GM19328 (cell line): ENCODE data around the gene SLC26A8.
"Not testable (repeated sequence)": the region's sequence is repeated elsewhere in the genome, so short reads cannot be mapped to it uniquely, and the experiment has no call there.

Experiments
- ATAC-seq: cut with Tn5 transposase; IDR thresholded peaks from one replicate; pipeline ENCODE4 v1.9.1; 2021; ENCODE audit warnings: mild to moderate bottlenecking, moderate library complexity; ENCODE audit not compliant: unreplicated experiment

Gene SLC26A8

DNA sequence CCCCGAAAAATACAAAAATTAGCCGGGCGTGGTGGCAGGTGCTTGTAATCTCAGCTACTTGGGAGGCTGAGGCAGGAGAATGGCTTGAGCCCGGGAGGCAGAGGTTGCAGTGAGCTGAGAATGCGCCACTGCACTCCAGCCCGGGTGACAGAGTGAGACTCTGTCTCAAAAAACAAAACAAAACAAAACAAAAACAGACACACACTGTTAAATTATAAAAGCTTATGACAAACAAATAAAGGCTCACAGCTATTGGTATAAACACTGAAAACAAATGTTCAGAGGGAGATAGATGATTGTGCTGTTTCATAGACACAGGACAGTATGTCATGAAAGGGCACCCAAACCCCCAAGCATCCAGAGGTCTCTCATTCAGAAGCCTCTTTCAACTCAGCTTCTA lies 107.5 kb downstream of the SLC26A8 start:
- not testable (repeated sequence) for ATAC-seq

DNA sequence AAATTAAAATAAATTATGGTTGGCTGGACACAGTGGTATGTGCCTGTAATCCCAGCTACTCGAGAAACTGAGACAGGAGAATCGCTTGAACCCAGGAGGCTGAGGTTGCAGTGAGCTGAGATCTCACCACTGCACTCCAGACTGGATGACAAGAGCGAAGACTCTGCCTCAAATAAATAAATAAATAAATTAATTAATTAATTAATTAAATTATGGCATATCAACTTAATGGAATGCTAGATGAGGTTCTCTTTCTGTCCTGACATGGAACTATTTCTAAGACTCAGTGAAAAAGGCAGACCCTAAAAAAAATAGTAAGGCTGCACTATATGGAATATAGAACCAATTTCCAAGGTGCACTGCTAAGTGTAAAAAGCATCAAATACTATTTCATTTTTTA lies 108.4 kb downstream of the SLC26A8 start:
- ATAC-seq, result no peak

DNA sequence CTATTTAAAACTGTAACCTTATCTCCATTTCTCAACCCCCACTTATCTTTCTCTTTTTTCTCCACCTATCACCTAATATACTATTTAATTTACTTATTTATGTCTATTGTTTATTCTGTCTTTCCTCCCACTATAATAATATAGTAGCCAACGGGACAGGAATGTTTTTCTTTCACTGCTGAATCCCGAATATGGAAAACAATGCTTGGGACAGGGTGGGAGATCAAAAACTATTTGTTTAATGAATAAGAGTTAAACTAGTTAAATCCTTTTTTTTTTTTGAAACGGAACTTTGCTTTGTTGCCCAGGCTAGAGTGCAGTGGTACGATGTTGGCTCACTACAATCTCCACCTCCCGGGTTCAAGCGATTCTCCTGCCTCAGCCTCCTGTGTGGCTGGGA lies 109.9 kb downstream of the SLC26A8 start:
- ATAC-seq, result no peak

DNA sequence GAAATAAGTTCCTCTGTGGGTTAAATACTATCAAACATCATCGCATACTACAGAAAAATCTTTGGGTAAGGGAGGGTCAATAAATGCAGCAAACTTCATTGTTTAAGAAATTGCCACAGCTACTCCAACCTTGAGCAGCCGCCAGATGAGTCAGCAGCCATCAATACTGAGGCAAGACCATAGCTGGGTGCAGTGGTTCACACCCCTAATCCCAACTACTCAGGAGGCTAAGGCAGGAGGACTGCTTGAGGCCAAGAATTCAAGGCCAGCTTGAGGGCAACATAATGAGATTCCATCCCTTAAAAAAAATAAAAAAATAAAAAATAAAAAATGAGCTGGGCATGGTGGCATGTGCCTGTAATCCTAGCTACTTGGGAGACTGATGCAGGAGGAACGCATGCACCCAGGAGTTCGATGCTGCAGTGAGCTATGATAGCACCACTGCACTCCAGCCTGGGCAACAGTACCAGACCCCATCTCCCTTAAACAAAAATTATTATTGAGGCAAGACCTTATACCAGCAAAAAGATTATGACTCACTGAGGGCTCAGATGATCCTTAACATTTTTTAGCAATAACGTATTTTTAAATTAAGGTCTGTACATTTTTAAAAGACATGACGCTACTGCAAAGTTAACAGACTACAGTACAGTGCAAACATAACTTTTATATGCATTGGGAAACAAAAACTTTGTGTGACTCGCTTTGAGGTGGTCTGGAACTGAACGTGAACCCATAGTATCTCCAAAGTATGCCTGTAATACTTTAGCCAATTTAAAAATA lies 112.4 kb downstream of the SLC26A8 start:
- no peak for ATAC-seq

DNA sequence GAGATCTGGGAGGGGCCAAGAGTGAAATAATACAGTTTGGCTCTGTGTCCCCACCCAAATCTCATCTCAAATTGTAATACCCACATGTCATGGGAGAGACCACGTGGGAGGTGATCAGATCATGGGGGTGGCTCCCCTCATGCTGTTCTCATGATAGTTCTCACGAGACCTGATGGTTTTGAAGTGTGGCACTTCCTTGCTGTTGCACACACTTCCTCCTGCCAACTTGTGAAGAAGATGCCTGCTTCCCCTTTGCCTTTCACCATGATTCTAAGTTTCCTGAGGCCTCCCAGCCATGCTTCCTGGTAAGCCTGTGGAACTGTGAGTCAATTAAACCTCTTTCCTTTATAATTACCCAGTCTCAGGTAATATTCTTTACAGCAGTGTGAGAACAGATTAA lies 114.9 kb downstream of the SLC26A8 start:
- ATAC-seq, result not testable (repeated sequence)

DNA sequence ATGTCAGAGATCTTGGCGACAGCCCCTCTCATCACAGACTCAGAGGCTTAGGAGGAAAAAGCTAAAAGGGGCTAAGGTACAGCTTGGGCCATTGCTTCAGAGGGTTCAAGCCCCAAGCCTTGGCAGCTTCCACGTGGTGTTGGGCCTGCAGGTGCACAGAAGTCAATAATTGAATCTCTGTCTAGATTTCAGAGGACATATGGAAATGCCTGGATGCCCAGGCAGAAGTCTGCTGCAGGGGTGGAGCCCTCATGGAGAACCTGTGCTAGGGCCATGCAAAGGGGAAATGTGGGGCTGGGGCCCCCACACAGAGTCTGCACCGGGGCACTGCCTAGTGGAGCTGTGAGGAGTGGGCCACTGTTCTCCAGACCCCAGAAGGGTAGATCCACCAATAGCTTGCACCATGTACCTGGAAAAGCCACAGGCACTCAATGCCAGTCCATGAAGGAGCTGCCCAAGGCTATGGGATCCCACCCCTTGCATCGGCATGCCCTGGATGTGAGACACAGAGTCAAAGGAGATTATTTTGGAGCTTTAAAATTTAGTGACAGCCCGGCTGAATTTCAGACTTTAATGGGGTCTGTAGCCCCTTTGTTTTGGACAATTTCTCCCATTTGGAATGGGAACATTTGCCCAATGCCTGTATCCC lies 115.6 kb downstream of the SLC26A8 start:
- not testable (repeated sequence) for ATAC-seq

DNA sequence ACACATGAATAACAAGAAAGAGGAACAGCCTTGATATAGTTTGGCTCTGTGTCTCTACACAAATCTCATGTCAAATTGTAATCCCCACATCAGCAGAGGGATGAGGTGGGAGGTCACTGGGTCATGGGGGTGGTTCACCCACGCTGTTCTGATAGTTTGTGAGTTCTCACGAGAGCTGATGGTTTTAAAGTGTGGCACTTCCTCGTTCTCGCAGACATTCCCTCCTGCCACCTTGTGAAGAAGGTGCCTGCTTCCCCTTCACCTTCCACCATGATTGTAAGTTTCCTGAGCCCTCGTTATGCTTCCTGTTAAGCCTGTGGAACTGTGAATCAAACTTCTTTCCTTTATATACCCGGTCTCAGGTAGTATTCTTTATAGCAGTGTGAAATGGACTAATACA lies 116.7 kb downstream of the SLC26A8 start:
- ATAC-seq, result no peak

DNA sequence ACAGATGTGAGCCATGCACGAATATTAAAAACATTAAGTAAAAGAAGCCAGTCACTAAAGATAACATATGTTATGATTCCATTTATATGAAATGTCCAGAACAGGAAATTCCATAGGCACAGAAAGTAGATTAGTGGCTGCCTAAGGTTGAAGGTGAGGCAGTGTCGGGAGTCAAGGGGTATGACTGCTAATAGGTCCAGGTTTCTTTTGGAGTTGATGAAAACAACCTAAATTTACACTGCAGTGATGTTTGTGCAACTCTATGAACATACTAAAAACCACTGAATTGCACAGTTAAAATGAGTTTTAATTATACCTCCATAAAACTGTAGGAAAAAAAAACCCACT lies 118.0 kb downstream of the SLC26A8 start:
- no peak for ATAC-seq

DNA sequence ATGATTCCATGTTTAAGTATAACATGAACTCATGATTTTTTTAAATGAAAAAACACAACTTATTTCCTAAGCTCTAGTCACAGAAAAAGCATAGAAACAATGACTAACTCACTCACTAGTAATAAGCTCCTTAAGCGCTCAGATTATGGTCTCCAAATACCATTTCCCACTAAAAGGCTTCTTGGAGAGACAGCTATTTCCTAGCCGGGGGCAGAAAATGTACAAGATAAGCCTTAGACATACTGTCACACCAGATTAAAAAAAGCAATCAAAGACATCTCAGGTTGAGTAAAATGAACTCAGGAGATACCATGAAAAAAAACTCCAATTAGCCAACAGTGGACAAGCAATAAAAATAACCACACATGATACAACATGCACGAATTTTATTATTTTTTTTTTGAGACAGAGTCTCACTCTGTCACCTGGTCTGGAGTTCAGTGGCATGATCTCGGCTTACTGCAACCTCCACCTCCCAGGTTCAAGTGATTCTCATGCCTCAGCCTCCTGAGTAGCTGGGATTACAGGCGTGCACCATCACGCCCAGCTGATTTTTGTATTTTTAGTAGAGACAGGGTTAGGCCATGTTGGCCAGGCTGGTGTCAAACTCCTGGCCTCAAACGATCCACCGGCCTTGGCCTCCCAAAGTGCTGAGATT lies 118.5 kb downstream of the SLC26A8 start:
- no peak for ATAC-seq

DNA sequence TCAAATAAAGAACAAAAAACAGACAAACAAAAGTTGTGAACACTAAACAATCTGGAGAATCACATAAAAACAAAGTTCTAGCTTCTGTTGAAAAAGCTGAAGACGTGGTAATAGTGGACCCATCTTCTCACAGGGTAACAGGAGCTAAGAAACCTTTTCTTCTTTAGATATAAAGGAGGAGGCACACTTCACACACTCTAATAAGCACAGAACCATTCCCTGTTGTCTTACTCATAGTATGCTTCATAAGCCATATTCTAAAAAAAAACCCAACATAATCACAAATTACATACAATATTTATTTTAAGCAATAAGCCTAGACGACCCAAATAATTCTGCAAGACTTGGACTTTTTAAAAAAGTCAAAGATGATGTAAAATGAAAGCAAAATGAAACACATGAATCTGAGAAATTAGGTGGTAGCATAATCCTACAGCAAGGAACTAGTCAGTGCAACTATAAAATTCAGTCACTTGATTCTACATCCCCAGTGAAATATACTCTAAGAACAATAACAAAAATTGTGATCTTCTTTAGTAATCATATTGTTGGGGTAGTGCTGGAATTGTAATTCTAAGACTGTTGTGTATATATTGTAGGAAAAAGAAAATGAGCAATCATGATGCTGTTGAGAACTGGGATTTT lies 119.2 kb downstream of the SLC26A8 start:
- no peak for ATAC-seq

DNA sequence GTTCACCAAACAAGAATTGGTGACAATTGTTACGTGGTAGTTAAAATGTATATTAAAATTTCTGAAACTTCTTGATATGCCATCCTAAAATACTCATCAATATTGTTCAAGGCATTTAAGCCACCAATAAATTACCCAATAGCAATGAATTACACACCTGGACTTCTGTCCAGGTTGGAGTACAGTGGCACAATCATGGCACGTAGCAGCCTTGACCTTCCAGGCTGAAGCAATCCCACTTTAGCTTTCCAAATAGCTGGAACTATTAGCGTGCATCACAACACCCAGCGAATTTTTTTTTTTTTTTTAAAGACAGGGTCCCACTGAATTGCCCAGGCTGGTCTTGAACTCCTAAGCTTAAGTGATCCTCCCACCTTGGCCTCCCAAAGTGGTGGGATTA lies 120.8 kb downstream of the SLC26A8 start:
- no peak for ATAC-seq

DNA sequence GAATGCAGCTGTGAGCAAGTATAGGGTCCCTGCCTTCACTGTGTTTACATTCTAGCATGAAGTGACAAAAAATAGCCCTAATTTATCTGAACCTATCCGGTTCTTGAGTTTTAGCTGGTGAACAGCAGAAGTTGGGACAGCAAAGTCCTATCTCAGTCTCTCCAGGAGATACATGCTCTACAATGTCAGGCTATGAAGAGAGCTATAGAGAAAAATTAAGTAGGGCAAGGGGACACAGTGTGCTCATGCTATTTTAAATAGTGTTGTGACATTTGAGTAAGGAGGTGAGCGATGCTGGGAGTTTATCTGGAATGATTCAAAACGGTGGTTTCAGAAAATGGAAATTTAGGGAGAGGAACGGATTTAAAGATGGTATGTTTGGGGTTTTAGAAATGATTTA lies 124.0 kb downstream of the SLC26A8 start:
- no peak for ATAC-seq

DNA sequence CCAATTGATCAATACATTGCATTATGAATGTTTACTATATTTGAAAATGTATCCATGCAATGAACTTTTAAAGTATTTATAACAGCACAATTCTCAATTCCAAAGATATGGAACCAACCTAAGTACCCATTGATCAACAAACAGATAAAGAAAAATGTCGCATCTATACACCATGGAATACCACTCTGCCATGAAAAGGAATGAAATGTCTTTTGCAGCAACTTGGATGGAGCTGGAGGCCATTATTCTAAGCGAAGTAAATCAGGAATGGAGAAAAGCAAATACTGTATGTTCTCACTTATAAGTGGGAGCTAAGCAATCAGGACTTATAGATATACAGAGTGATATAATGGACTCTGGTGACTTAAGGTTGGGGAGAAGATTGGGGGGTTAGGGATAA lies 126.4 kb downstream of the SLC26A8 start:
- ATAC-seq, result no peak

DNA sequence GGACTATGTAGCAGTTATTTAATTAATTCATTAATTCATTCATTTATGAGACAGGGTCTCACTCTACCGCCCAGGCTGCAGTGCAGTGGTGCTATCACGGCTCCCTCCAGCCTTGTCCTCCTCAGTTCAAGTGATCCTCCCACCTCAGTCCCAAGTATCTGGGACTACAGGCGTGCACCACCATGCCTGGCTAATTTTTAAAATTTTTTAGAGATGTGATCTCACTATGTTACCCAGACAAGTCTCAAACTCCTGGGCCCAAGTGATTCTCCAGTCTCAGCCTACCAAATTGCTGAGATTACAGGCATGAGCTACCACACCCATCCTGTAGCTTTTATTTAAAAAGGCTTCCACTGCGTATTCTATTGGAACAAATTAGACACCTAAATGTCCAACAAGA lies 127.0 kb downstream of the SLC26A8 start:
- no peak for ATAC-seq

DNA sequence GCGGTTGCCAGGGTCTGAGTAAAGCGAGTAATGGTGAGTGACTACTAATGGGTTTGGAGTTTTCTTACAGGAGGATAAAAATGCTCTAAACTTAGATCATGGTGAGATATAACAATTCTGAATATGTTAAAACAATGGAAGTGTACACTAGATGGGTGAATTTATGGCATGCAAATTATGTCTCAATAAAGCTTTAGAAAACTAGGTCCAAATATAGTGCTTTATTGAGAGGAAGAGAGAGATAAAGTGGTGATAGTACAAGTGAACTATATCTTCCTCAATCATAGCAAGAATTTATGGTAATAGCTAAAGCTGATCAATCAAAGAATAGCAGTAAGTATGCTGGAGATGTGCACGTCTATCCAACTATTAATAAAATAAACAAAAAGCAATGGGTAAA lies 127.4 kb downstream of the SLC26A8 start:
- ATAC-seq, result no peak

DNA sequence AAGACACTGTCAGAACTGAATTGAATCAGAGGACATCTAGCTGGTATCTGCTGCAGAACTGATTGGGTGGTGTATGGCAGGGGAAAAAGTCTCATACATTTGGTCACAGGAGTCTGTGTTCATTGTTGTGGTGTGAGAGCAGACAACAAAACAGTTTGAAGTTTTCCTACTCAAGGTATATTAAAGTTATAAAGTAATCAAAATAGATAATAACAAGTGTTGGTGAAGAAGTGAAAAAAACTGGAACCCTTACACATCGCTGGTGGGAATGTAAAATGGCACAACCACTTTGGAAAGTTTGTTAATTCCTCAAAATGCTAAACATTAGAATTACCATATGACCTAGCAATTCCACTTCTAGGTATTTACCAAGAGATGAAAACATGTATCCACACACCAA lies 128.2 kb downstream of the SLC26A8 start:
- no peak for ATAC-seq

DNA sequence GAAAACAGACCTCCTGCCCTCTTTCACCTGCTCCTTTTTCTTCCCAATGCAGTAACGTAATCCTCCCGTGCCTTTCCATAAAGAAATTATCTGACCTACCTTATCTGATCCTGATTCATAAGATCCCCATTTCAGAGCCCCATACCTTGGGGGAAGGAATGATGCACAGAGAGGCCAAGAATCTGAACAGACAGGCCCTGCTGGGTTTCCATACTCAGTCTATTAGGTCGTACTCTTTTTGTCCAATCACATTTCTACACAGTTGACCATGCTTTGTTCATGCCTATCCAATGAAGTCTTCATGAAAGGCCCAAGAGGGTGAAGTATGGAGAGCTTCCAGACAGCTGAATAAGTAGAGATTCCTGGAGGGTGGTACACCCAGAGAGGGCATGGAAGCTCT lies 128.9 kb downstream of the SLC26A8 start:
- ATAC-seq, result no peak

DNA sequence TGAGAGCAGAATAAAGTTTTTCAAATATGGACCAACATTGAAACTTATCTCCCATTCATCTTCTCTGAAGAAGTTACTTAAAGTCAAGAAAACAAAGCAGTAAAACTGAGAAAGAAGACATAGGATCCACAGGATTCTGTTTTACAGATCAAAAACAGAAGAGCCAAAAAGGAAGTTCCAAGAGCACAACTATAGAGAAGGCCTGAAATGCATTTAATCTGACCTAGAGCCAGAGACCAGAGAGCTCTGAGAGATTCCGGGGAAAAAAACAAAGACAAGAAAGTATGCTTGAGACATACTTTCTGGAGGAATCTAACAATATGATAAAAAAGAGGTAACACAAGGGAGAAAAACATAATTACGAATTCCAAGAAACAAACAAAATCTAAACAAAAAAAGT lies 129.7 kb downstream of the SLC26A8 start:
- no peak for ATAC-seq
